GM23338 (cell line): Measurements from ENCODE around the gene NFE2L1. TPM values are rescaled to one million over a fixed set of nuclear protein-coding genes. Genes with fewer than 3 reads are reported as not detected.

Source experiments
- ATAC-seq: fragments of 200-7000 bp; cut with Tn5 transposase; 3 replicates; pipeline ENCODE4 v1.9.1; 2020
- DNase-seq: peaks from one replicate; pipeline ENCODE4 v3.0.0-alpha.2; 2015; ENCODE audit warnings: low spot score
- H2AFZ ChIP-seq: fragments of 200-600 bp; sonication (generic); 2 replicates; pipeline ENCODE4 v1.8.0; 2016; ENCODE audit warnings: antibody characterized with exemption, mild to moderate bottlenecking, moderate library complexity
- H3F3A ChIP-seq: fragments of 200-600 bp; sonication (generic); replicated peaks from 2 replicates; pipeline ENCODE4 v1.8.0; 2017; ENCODE audit warnings: antibody characterized with exemption, mixed run types, low read depth
- H3K27ac ChIP-seq: fragments of 200-600 bp; sonication (generic); 2 replicates; pipeline ENCODE4 v1.6.1; 2016; ENCODE audit warnings: low read depth
- H3K27me3 ChIP-seq: fragments of 200-600 bp; sonication (generic); 2 replicates; pipeline ENCODE4 v1.8.0; 2016; ENCODE audit warnings: mild to moderate bottlenecking, mixed run types, moderate library complexity; ENCODE audit not compliant: insufficient read depth
- H3K36me3 ChIP-seq: fragments of 200-600 bp; sonication (generic); 2 replicates; pipeline ENCODE4 v1.8.0; 2016; ENCODE audit warnings: mild to moderate bottlenecking; ENCODE audit not compliant: insufficient read depth
- H3K4me1 ChIP-seq: fragments of 200-600 bp; sonication (generic); 2 replicates; pipeline ENCODE4 v1.8.0; 2016; ENCODE audit warnings: mild to moderate bottlenecking, moderate library complexity; ENCODE audit not compliant: insufficient read depth
- H3K4me2 ChIP-seq: fragments of 200-600 bp; sonication (generic); 2 replicates; pipeline ENCODE4 v1.7.1; 2017; ENCODE audit warnings: mixed run types
- H3K4me3 ChIP-seq: fragments of 200-600 bp; sonication (generic); 2 replicates; pipeline ENCODE4 v1.6.1; 2016; ENCODE audit warnings: mixed run types
- H3K79me2 ChIP-seq: fragments of 200-600 bp; sonication (generic); replicated peaks from 2 replicates; pipeline ENCODE4 v1.8.0; 2017; ENCODE audit warnings: mild to moderate bottlenecking; ENCODE audit not compliant: insufficient read depth
- H3K9me2 ChIP-seq: fragments of 200-600 bp; sonication (generic); 2 replicates; pipeline ENCODE4 v1.8.0; 2017; ENCODE audit not compliant: insufficient read depth
- H4K20me1 ChIP-seq: fragments of 200-600 bp; sonication (generic); replicated peaks from 2 replicates; pipeline ENCODE4 v1.8.0; 2017; ENCODE audit warnings: mild to moderate bottlenecking; ENCODE audit not compliant: insufficient read depth
- H3K27ac Mint-ChIP-seq: 2 replicates; pipeline ENCODE4 v1.8.0; 2020; ENCODE audit warnings: inconsistent platforms, mild to moderate bottlenecking, moderate library complexity, mixed read lengths
- H3K27me3 Mint-ChIP-seq: 3 replicates; pipeline ENCODE4 v1.8.0; 2022; ENCODE audit warnings: low read depth, mild to moderate bottlenecking, moderate library complexity, mixed read lengths, inconsistent platforms; ENCODE audit not compliant: insufficient read depth, poor library complexity
- H3K36me3 Mint-ChIP-seq: 3 replicates; pipeline ENCODE4 v1.8.0; 2021; ENCODE audit warnings: low read depth, mild to moderate bottlenecking, inconsistent platforms, moderate library complexity, mixed read lengths
- H3K4me1 Mint-ChIP-seq: 3 replicates; pipeline ENCODE4 v1.8.0; 2020; ENCODE audit warnings: mild to moderate bottlenecking, inconsistent platforms, mixed read lengths
- H3K4me3 Mint-ChIP-seq: 3 replicates; pipeline ENCODE4 v1.8.0; 2021; ENCODE audit warnings: moderate library complexity, mild to moderate bottlenecking, inconsistent platforms, mixed read lengths
- H3K9me3 Mint-ChIP-seq: 3 replicates; pipeline ENCODE4 v1.8.0; 2020; ENCODE audit warnings: moderate library complexity, mild to moderate bottlenecking, inconsistent platforms, mixed read lengths
- CREB1 ChIP-seq: fragments of 250-450 bp; sonication (Bioruptor Pico); IDR thresholded peaks from 2 replicates; pipeline ENCODE4 v1.5.0; 2020; ENCODE audit warnings: low read depth, mild to moderate bottlenecking, moderate library complexity
- EZH2 ChIP-seq: fragments of 200-600 bp; sonication (generic); IDR thresholded peaks from one replicate; pipeline ENCODE4 v1.8.0; 2017; ENCODE audit warnings: antibody characterized with exemption, mild to moderate bottlenecking, low read depth; ENCODE audit not compliant: unreplicated experiment
- EZH2phosphoT487 ChIP-seq: fragments of 200-600 bp; sonication (generic); IDR thresholded peaks from one replicate; pipeline ENCODE4 v1.8.1; 2018; ENCODE audit warnings: antibody characterized with exemption; ENCODE audit not compliant: unreplicated experiment
- JUNB ChIP-seq: IDR thresholded peaks from one replicate; pipeline ENCODE4 v1.6.1; 2016; ENCODE audit warnings: antibody characterized with exemption; ENCODE audit not compliant: unreplicated experiment
- NANOG ChIP-seq: IDR thresholded peaks from 2 replicates; pipeline ENCODE4 v1.6.1; 2016; ENCODE audit warnings: antibody characterized with exemption, borderline replicate concordance
- POLR2AphosphoS5 ChIP-seq: IDR thresholded peaks from 2 replicates; pipeline ENCODE4 v1.6.1; 2016; ENCODE audit warnings: antibody characterized with exemption, low read depth
- REST ChIP-seq: IDR thresholded peaks from one replicate; pipeline ENCODE4 v1.6.1; 2018; ENCODE audit warnings: antibody characterized with exemption; ENCODE audit not compliant: unreplicated experiment
- STAT1 ChIP-seq: IDR thresholded peaks from one replicate; pipeline ENCODE4 v1.6.1; 2016; ENCODE audit warnings: antibody characterized with exemption; ENCODE audit not compliant: unreplicated experiment
- ZNF114 ChIP-seq: fragments of 250-450 bp; sonication (Bioruptor Pico); IDR thresholded peaks from 2 replicates; pipeline ENCODE4 v1.5.0; 2020; ENCODE audit warnings: mild to moderate bottlenecking, moderate library complexity
- ZNF331 ChIP-seq: fragments of 250-450 bp; sonication (Bioruptor Pico); IDR thresholded peaks from 2 replicates; pipeline ENCODE4 v1.5.0; 2020; ENCODE audit warnings: low read depth, mild to moderate bottlenecking, moderate library complexity
- ZNF462 ChIP-seq: fragments of 250-450 bp; sonication (Bioruptor Pico); IDR thresholded peaks from 2 replicates; pipeline ENCODE4 v1.5.0; 2020; ENCODE audit warnings: mild to moderate bottlenecking, moderate library complexity
- polyA plus RNA-seq: library from polyadenylated mRNA; unstranded; fragments of >200 nt; fragmentation: Nextera tagmentation; extraction: Ambion mirVana; gene quantifications from 2 replicates; pipeline ENCODE4 v1.2.1, GENCODE V29; 2016
- total RNA-seq: library from RNA; depleted of rRNA; stranded (reverse); fragments of >200 nt; shearing (Covaris generic); gene quantifications from 2 replicates; pipeline ENCODE4 v1.2.3, GENCODE V29; 2014
- TF ChIP-seq, protein P1 (sequence below): IDR thresholded peaks from 2 replicates; pipeline ENCODE4 v1.6.1; 2016; ENCODE audit warnings: antibody characterized with exemption
- TF ChIP-seq, protein P2 (sequence below), 2 experiments: fragments of 200-600 bp in 1 of 2; sonication (generic) in 1 of 2; conservative IDR thresholded peaks; 2 replicates each; pipeline versions ENCODE4 v1.5.1 to v1.6.1; 2016 to 2017; ENCODE audit warnings: antibody characterized with exemption in 2 of 2, low read depth in 2 of 2, mild to moderate bottlenecking in 2 of 2, moderate library complexity in 1 of 2

Gene NFE2L1
- total and polyA plus RNA-seq, 2 experiments from 2014 or later = 39.9 to 138 TPM

GRCh38 chr17:48056246-48056745, 8.1 kb downstream of the NFE2L1 start:
- H3F3A ChIP-seq = peaks cover 42% of the 10 kb centered on the region
- no peaks in the 10 kb centered on the region for H3K9me3 Mint-ChIP-seq
- peak overlapping the region; percentile 100 for H3K27ac Mint-ChIP-seq
- H3K4me3 Mint-ChIP-seq = peak overlapping the region; percentile 98
- no peaks in the 10 kb centered on the region for H3K27me3 ChIP-seq
- H3K27me3 Mint-ChIP-seq = peaks cover 29% of the 10 kb centered on the region
- H3K4me2 ChIP-seq = peak overlapping the region; percentile 90
- H3K36me3 Mint-ChIP-seq = peaks cover 84% of the 10 kb centered on the region
- peaks cover 47% of the 10 kb centered on the region for H3K4me1 ChIP-seq
- TF ChIP-seq, protein P1, sequence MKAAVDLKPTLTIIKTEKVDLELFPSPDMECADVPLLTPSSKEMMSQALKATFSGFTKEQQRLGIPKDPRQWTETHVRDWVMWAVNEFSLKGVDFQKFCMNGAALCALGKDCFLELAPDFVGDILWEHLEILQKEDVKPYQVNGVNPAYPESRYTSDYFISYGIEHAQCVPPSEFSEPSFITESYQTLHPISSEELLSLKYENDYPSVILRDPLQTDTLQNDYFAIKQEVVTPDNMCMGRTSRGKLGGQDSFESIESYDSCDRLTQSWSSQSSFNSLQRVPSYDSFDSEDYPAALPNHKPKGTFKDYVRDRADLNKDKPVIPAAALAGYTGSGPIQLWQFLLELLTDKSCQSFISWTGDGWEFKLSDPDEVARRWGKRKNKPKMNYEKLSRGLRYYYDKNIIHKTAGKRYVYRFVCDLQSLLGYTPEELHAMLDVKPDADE = no peak
- TF ChIP-seq STAT1 (no peak), ZNF114 (CRISPR knock-in tag) (no peak), REST (no peak), POLR2AphosphoS5 (no peak; the same call in 1 of the 2 replicates), NANOG (no peak), CREB1 (CRISPR knock-in tag) (no peak), JUNB (no peak), ZNF462 (CRISPR knock-in tag) (no peak), EZH2 (no peak), EZH2phosphoT487 (no peak), ZNF331 (no peak)
- TF ChIP-seq, protein P2, sequence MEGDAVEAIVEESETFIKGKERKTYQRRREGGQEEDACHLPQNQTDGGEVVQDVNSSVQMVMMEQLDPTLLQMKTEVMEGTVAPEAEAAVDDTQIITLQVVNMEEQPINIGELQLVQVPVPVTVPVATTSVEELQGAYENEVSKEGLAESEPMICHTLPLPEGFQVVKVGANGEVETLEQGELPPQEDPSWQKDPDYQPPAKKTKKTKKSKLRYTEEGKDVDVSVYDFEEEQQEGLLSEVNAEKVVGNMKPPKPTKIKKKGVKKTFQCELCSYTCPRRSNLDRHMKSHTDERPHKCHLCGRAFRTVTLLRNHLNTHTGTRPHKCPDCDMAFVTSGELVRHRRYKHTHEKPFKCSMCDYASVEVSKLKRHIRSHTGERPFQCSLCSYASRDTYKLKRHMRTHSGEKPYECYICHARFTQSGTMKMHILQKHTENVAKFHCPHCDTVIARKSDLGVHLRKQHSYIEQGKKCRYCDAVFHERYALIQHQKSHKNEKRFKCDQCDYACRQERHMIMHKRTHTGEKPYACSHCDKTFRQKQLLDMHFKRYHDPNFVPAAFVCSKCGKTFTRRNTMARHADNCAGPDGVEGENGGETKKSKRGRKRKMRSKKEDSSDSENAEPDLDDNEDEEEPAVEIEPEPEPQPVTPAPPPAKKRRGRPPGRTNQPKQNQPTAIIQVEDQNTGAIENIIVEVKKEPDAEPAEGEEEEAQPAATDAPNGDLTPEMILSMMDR (conservative IDR thresholded peaks at IDR 0.05; ENCODE audit: low read depth in 2 of 2) = no peak
- no peaks in the 10 kb centered on the region for H3K9me2 ChIP-seq
- peaks cover 36% of the 10 kb centered on the region for H3K36me3 ChIP-seq
- no peak for ATAC-seq
- H3K4me3 ChIP-seq = peak overlapping the region; percentile 99
- H3K4me1 Mint-ChIP-seq = peaks cover 78% of the 10 kb centered on the region
- peaks cover 74% of the 10 kb centered on the region for H3K79me2 ChIP-seq
- peak overlapping the region; percentile 99 for H3K27ac ChIP-seq
- no peak overlapping the region for H2AFZ ChIP-seq
- peak; percentile 8 for DNase-seq
- H4K20me1 ChIP-seq = peaks cover 23% of the 10 kb centered on the region
